Ishikawa (cell line): Measurements from ENCODE around the gene MATN3.

Source experiments
- CEBPB ChIP-seq: IDR thresholded peaks from 2 replicates; pipeline ENCODE4 v1.6.1; 2012
- CREB1 ChIP-seq: IDR thresholded peaks from 2 replicates; pipeline ENCODE4 v1.6.1; 2012; ENCODE audit warnings: low read depth
- EGR1 ChIP-seq: IDR thresholded peaks from 2 replicates; pipeline ENCODE4 v1.6.1; 2012
- EP300 ChIP-seq: IDR thresholded peaks from 2 replicates; pipeline ENCODE4 v1.6.1; 2012; ENCODE audit warnings: borderline replicate concordance
- FOXM1 ChIP-seq: IDR thresholded peaks from 2 replicates; pipeline ENCODE4 v1.6.1; 2012; ENCODE audit warnings: low read depth, borderline replicate concordance
- NFIC ChIP-seq: IDR thresholded peaks from 2 replicates; pipeline ENCODE4 v1.6.1; 2012
- RAD21 ChIP-seq: IDR thresholded peaks from 2 replicates; pipeline ENCODE4 v1.6.1; 2012; ENCODE audit warnings: low read depth
- TAF1 ChIP-seq: IDR thresholded peaks from 2 replicates; pipeline ENCODE4 v1.6.1; 2012; ENCODE audit warnings: low read depth, mild to moderate bottlenecking
- TCF12 ChIP-seq: IDR thresholded peaks from 2 replicates; pipeline ENCODE4 v1.6.1; 2012; ENCODE audit warnings: low read depth
- TEAD4 ChIP-seq: IDR thresholded peaks from 2 replicates; pipeline ENCODE4 v1.6.1; 2012
- YY1 ChIP-seq: IDR thresholded peaks from 2 replicates; pipeline ENCODE4 v1.6.1; 2012; ENCODE audit warnings: low read depth
- ZBTB7A ChIP-seq: IDR thresholded peaks from 2 replicates; pipeline ENCODE4 v1.6.1; 2012; ENCODE audit warnings: low read depth
- TF ChIP-seq, protein P1 (sequence below): IDR thresholded peaks from 2 replicates; pipeline ENCODE4 v1.6.1; 2012; ENCODE audit warnings: low read depth, mild to moderate bottlenecking
- TF ChIP-seq, protein P2 (sequence below): IDR thresholded peaks from 2 replicates; pipeline ENCODE4 v1.6.1; 2012
- TF ChIP-seq, protein P3 (sequence below): IDR thresholded peaks from 2 replicates; pipeline ENCODE4 v1.6.1; 2012

MATN3 gene

DNA sequence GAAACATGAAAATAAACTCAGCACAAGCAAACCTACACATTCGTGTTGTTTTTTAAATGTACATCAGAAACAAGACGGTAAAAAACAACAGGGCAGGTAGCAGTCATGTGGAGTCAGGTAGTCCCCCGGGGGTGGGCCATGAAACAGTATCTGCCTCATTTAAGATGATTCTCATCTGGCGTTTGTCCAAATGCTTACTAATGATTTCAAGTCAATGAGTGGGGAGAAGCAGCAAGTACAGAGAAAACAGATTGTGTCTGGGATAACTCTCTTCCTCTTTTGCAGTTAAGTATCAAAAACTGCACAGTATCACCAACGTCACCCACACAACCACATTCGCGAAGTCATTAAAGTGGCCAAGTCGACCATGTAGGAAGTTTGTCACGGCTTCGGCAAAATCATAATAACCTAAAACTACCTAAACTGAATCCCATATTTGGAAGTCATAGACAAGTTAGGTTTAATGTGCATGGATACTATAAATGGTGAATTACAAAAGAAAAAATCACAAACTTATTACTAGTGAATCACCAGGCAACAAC lies 37.7 kb upstream of the MATN3 start:
- TF ChIP-seq EP300 (no peak), EGR1 (no peak), TEAD4 (no peak), TAF1 (no peak), CEBPB (no peak)
- TF ChIP-seq, protein P1, sequence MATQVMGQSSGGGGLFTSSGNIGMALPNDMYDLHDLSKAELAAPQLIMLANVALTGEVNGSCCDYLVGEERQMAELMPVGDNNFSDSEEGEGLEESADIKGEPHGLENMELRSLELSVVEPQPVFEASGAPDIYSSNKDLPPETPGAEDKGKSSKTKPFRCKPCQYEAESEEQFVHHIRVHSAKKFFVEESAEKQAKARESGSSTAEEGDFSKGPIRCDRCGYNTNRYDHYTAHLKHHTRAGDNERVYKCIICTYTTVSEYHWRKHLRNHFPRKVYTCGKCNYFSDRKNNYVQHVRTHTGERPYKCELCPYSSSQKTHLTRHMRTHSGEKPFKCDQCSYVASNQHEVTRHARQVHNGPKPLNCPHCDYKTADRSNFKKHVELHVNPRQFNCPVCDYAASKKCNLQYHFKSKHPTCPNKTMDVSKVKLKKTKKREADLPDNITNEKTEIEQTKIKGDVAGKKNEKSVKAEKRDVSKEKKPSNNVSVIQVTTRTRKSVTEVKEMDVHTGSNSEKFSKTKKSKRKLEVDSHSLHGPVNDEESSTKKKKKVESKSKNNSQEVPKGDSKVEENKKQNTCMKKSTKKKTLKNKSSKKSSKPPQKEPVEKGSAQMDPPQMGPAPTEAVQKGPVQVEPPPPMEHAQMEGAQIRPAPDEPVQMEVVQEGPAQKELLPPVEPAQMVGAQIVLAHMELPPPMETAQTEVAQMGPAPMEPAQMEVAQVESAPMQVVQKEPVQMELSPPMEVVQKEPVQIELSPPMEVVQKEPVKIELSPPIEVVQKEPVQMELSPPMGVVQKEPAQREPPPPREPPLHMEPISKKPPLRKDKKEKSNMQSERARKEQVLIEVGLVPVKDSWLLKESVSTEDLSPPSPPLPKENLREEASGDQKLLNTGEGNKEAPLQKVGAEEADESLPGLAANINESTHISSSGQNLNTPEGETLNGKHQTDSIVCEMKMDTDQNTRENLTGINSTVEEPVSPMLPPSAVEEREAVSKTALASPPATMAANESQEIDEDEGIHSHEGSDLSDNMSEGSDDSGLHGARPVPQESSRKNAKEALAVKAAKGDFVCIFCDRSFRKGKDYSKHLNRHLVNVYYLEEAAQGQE, result no peak

DNA sequence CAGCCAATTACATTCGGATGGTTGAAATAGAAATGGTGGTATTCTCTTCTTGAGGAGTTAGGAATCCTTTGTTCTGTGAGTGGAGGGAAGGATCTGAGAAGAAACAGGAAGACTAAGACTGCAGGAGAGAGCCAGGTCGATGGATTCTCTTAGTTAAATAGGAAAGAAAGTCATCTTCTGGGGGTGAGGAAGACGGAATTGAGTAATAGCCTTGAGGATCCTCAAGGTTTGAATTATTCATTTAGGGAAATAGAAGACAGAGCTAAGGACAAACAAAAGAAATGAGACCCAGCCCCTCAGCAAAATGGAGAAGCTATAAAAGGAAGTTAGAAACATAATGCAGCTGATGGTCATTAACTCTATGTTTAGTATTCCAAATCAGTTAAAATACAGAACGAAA lies 37.2 kb upstream of the MATN3 start:
- TF ChIP-seq TAF1 (no peak), NFIC (no peak), EP300 (no peak), EGR1 (no peak), TEAD4 (no peak), YY1 (no peak)
- TF ChIP-seq, protein P1, result no peak

DNA sequence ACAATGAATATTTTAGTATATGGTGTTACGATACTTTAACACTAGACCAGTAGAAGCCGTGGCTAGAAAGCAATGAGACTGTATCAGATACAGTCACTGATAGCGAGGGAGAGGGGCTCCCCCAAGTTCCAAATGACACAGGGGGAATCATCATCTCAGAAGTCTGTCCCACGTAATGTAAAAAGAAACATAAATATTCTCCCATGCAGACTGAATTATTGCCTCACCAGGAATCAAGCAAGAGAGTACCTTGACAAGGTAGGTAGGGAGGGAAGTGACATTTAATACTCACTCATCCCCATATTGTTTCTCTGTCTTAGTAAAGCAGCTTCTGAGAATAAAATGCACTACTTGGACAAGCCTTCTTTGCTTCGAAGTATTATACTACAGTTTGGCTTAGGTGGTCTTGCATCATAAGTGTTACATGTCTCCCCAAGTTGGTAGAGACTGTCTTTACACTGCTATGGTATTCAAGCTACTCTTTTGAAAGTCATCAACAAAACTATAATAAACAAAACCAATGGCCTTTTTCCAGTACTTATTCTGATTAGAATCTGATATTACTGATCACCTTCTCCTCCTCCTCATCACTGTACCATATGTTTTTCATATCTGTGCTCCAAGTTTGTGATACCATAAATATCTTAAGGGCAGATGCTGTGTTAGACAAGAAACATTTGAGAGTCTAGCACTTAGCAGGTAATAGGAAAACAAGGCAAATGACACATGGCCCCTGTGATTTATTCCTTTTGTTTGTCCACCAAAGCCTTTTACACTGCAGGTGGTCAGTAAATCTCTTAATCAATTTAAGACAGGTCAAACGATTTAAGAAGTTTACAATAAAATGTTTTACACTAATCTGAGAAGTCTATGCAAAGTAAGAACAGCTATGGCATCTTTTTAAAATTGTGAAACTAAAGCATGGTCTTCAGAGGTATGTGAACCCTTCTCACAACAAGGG lies 36.3 kb upstream of the MATN3 start:
- TF ChIP-seq RAD21, result no peak
- no peak for TF ChIP-seq CEBPB
- TF ChIP-seq, protein P2, sequence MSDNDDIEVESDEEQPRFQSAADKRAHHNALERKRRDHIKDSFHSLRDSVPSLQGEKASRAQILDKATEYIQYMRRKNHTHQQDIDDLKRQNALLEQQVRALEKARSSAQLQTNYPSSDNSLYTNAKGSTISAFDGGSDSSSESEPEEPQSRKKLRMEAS, result no peak
- TF ChIP-seq FOXM1, result no peak
- no peak for TF ChIP-seq TAF1
- TF ChIP-seq EP300, result no peak
- TF ChIP-seq ZBTB7A, result no peak
- no peak for TF ChIP-seq NFIC
- TF ChIP-seq, protein P1, result no peak
- TF ChIP-seq YY1, result no peak
- no peak for TF ChIP-seq TCF12
- TF ChIP-seq, protein P3, sequence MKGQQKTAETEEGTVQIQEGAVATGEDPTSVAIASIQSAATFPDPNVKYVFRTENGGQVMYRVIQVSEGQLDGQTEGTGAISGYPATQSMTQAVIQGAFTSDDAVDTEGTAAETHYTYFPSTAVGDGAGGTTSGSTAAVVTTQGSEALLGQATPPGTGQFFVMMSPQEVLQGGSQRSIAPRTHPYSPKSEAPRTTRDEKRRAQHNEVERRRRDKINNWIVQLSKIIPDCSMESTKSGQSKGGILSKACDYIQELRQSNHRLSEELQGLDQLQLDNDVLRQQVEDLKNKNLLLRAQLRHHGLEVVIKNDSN, result no peak
- TF ChIP-seq EGR1, result no peak
- TF ChIP-seq CREB1, result no peak
- no peak for TF ChIP-seq TEAD4

DNA sequence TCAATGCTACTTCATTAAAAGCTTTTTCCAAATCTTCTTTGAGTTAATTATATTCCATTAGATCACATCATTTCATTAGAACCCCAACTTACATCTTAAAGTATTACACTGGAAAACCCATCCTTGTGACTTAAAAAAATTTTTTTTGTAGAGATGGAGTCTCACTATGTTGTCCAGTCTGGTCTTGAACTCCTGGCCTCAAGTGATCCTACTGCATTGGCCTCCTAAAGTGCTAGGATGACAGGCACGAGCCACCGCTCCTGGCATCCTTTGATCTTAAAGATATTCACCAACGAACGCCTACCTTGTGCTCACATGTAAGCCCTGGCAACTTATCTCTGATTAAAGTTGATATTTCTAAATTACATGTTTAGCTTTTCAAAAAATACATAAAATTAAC lies 32.3 kb upstream of the MATN3 start:
- TF ChIP-seq NFIC (no peak), ZBTB7A (no peak), TEAD4 (no peak), FOXM1 (no peak), TAF1 (no peak), EGR1 (no peak), CREB1 (no peak), RAD21 (no peak)
- TF ChIP-seq, protein P2, result no peak
- TF ChIP-seq, protein P3, result no peak

DNA sequence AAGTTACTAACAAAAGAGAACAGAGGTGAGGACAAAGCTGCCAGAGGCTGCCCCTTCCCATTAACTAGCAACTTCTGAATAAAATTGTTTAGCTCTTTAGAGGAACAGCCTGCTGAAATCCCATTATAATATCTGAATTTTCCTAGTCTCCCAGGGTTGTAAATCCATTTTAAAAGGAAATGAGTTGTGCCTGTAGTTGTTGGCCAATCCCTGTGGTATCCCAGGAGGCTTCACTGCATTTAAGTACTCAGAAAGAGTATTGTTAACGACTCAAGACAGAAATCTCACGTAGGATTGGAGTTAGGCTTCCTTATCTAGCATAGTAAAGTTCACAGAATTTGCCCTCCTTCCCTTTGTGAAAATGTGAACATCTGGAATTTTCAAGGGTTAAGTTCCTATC lies 30.1 kb upstream of the MATN3 start:
- TF ChIP-seq TCF12, result no peak
- no peak for TF ChIP-seq CEBPB
- TF ChIP-seq NFIC, result no peak
- TF ChIP-seq EGR1, result no peak
- TF ChIP-seq EP300, result no peak
- TF ChIP-seq, protein P2, result no peak
- no peak for TF ChIP-seq FOXM1
- no peak for TF ChIP-seq YY1
- TF ChIP-seq, protein P3, result no peak
- TF ChIP-seq, protein P1, result no peak
